BJ (cell line): Measurements from ENCODE around the gene CITED4. TPM values are rescaled to one million over a fixed set of nuclear protein-coding genes. Genes with fewer than 3 reads are reported as not detected.

Source experiments
- CTCF ChIA-PET: fragments of 350-600 bp; formaldehyde crosslinking; extraction: SDS; loops from one replicate; lab custom pipeline; 2021; ENCODE audit warnings: antibody characterized with exemption, inconsistent platforms; lab: Yijun Ruan, JAX
- POLR2A ChIA-PET: fragments of 300-600 bp; sonication (Branson Sonifier 250); formaldehyde crosslinking; extraction: SDS; loops from one replicate; lab custom pipeline; 2021; ENCODE audit warnings: antibody characterized with exemption; lab: Charles Lee
- DNase-seq: peaks from one replicate; pipeline ENCODE4 v3.0.0-alpha.2; 2011; ENCODE audit warnings: low read depth
- H3K27me3 ChIP-seq: 2 replicates; pipeline ENCODE4 v1.6.0; 2011; ENCODE audit warnings: low read length; ENCODE audit not compliant: control insufficient read depth, insufficient read depth
- H3K36me3 ChIP-seq: 2 replicates; pipeline ENCODE4 v1.5.1; 2011; ENCODE audit warnings: low read length; ENCODE audit not compliant: control insufficient read depth, insufficient read depth
- H3K4me3 ChIP-seq: 2 replicates; pipeline ENCODE4 v1.5.1; 2011; ENCODE audit warnings: low read depth, mild to moderate bottlenecking, control low read depth, low read length
- CTCF ChIP-seq: IDR thresholded peaks from 2 replicates; pipeline ENCODE4 v1.5.1; 2011; ENCODE audit warnings: low read depth, mild to moderate bottlenecking, control low read depth, inconsistent platforms, low read length, moderate library complexity; ENCODE audit not compliant: insufficient read depth
- polyA plus RNA-seq: library from polyadenylated mRNA; depleted of rRNA; stranded (reverse); fragments of >200 nt; gene quantifications from 2 replicates; pipeline ENCODE4 v1.2.3, GENCODE V29; 2011

The CITED4 gene
- polyA plus RNA-seq, 1 experiment: 0.80 TPM

GRCh38 chr1:40833979-40834378 lies 28.2 kb downstream of the CITED4 start:
- ChIA-PET CTCF (interaction anchor here (0.6 to 3.4 kb wide), 3 partner anchors 15 to 117 kb away, joined by 4 to 22 read pairs (median 7); no protein-coding TSS in a partner anchor), POLR2A (interaction anchor here (0.7 kb wide), 1 partner anchor 442 kb away, joined by 13 read pairs; no protein-coding TSS in a partner anchor)

GRCh38 chr1:40831001-40831732 lies 31.0 kb downstream of the CITED4 start:
- Histone ChIP-seq H3K27me3 (peaks cover 2% of the 10 kb centered on the region; the same call in 1 of the 2 replicates), H3K36me3 (no peaks in the 10 kb centered on the region), H3K4me3 (no peak overlapping the region)
- POLR2A ChIA-PET: no interaction called here
- TF ChIP-seq CTCF: no peak
- CTCF ChIA-PET: interaction anchor here (1.9 to 3.4 kb wide), 2 partner anchors 18 to 119 kb away, joined by 6 to 22 read pairs; no protein-coding TSS in a partner anchor
- no peak for DNase-seq

More at GRCh38 chr1:40833979-40834378, 28.2 kb downstream of the CITED4 start:
- no peak for TF ChIP-seq CTCF
- Histone ChIP-seq H3K27me3 (peaks cover 5% of the 10 kb centered on the region; the same call in 1 of the 2 replicates), H3K36me3 (no peaks in the 10 kb centered on the region), H3K4me3 (no peak overlapping the region)
- DNase-seq: no peak

- DNase-seq: no peak
- Histone ChIP-seq H3K36me3 (no peaks in the 10 kb centered on the region), H3K27me3 (no peaks in the 10 kb centered on the region; the same call in 1 of the 2 replicates), H3K4me3 (no peak overlapping the region)
- POLR2A ChIA-PET: no interaction called here
- CTCF ChIA-PET: interaction anchor here (1.9 kb wide), 1 partner anchor 120 kb away, joined by 6 read pairs; no protein-coding TSS in a partner anchor
- TF ChIP-seq CTCF: no peak
Observed at GRCh38 chr1:40830419-40830943, 31.7 kb downstream of the CITED4 start.

- no peaks in the 10 kb centered on the region; the same call in 1 of the 2 replicates for H3K27me3 ChIP-seq
- DNase-seq: no peak
- ChIA-PET CTCF (no interaction called here), POLR2A (no interaction called here)
- no peak for TF ChIP-seq CTCF
- no peaks in the 10 kb centered on the region for H3K36me3 ChIP-seq
- H3K4me3 ChIP-seq: no peak overlapping the region
Observed at GRCh38 chr1:40829631-40830245, 32.4 kb downstream of the CITED4 start.

- no peak for TF ChIP-seq CTCF
- POLR2A ChIA-PET: no interaction called here
- no peaks in the 10 kb centered on the region for H3K36me3 ChIP-seq
- CTCF ChIA-PET: no interaction called here
- H3K27me3 ChIP-seq: no peaks in the 10 kb centered on the region; the same call in none of the 2 replicates
- H3K4me3 ChIP-seq: no peak overlapping the region
- no peak for DNase-seq
Observed at GRCh38 chr1:40825996-40826395, 36.2 kb downstream of the CITED4 start.
